HepG2 (cell line): ENCODE measurements around the gene TP53I3. TPM values are rescaled to one million over a fixed set of nuclear protein-coding genes. Genes with fewer than 3 reads are reported as not detected.
A peak's percentile ranks its signal among the peaks of the same experiment; 100 is the strongest.

ENCODE experiments used
- AFF4 ChIP-seq: sonication (generic); formaldehyde crosslinking; IDR thresholded peaks from 2 replicates; pipeline ENCODE4 v1.4.0; 2020; ENCODE audit warnings: missing genetic modification reagents
- EHMT2 ChIP-seq: fragments of 200-600 bp; sonication (generic); IDR thresholded peaks from 2 replicates; pipeline ENCODE4 v1.7.0; 2017; ENCODE audit warnings: antibody characterized with exemption, low read depth, low read length, borderline replicate concordance
- FOXO1 ChIP-seq: sonication (generic); formaldehyde crosslinking; IDR thresholded peaks from 2 replicates; pipeline ENCODE4 v1.4.0; 2020; ENCODE audit warnings: missing genetic modification reagents
- HDAC1 ChIP-seq: sonication (generic); formaldehyde crosslinking; IDR thresholded peaks from 2 replicates; pipeline ENCODE4 v1.5.1; 2020; ENCODE audit warnings: mild to moderate bottlenecking, missing genetic modification reagents
- IKZF5 ChIP-seq: IDR thresholded peaks from 2 replicates; pipeline ENCODE4 v1.6.1; 2018; ENCODE audit warnings: missing genetic modification reagents, mild to moderate bottlenecking, missing compliant biosample characterization
- KLF15 ChIP-seq: sonication (generic); formaldehyde crosslinking; IDR thresholded peaks from 2 replicates; pipeline ENCODE4 v1.8.1; 2023; ENCODE audit warnings: borderline replicate concordance, mild to moderate bottlenecking, inconsistent platforms, missing genetic modification reagents, mixed read lengths
- MATR3 ChIP-seq: sonication (generic); formaldehyde crosslinking; IDR thresholded peaks from 2 replicates; pipeline ENCODE4 v1.4.0; 2020; ENCODE audit warnings: missing genetic modification reagents
- PATZ1 ChIP-seq: sonication (generic); formaldehyde crosslinking; IDR thresholded peaks from 2 replicates; pipeline ENCODE4 v1.4.0; 2020; ENCODE audit warnings: missing genetic modification reagents
- RORA ChIP-seq: sonication (generic); formaldehyde crosslinking; IDR thresholded peaks from 2 replicates; pipeline ENCODE4 v1.5.0; 2020; ENCODE audit warnings: mild to moderate bottlenecking, missing genetic modification reagents, moderate library complexity
- SRY ChIP-seq: sonication (generic); formaldehyde crosslinking; IDR thresholded peaks from 2 replicates; pipeline ENCODE4 v1.8.0; 2022; ENCODE audit warnings: mild to moderate bottlenecking, missing genetic modification reagents
- ZMYM2 ChIP-seq: sonication (generic); formaldehyde crosslinking; IDR thresholded peaks from 2 replicates; pipeline ENCODE4 v1.8.0; 2022; ENCODE audit warnings: mild to moderate bottlenecking, missing genetic modification reagents
- ZNF350 ChIP-seq: sonication (generic); formaldehyde crosslinking; IDR thresholded peaks from 2 replicates; pipeline ENCODE4 v1.4.0; 2020; ENCODE audit warnings: mild to moderate bottlenecking, low read depth, missing genetic modification reagents, borderline replicate concordance
- ZNF468 ChIP-seq: sonication (generic); formaldehyde crosslinking; IDR thresholded peaks from 2 replicates; pipeline ENCODE4 v1.8.0; 2022; ENCODE audit warnings: mild to moderate bottlenecking, moderate library complexity, missing genetic modification reagents
- polyA plus RNA-seq, 8 experiments: library from polyadenylated mRNA; depleted of rRNA in 3 of 8; stranded (reverse) in 7 of 8; unstranded in 1 of 8; fragments of >200 nt; fragmentation: Illumina TruSeq in 4 of 8; extraction: Trizol in 4 of 8; gene quantifications; 2 replicates each; pipeline versions ENCODE4 v1.2.1 to v1.2.3, GENCODE V29; 2011 to 2016; ENCODE audit warnings: low read depth in 4 of 8, missing spikeins in 1 of 8, mixed read lengths in 1 of 8; ENCODE audit not compliant: insufficient read depth in 1 of 8
- total RNA-seq, 5 experiments: library from RNA; depleted of rRNA; stranded (reverse); fragments of >200 nt; fragmentation: Illumina TruSeq; extraction: Trizol; gene quantifications; 2 replicates each; pipeline ENCODE4 v1.2.3, GENCODE V29; 2016; ENCODE audit warnings: low read depth in 1 of 5
- TF ChIP-seq, protein P1 (sequence below): sonication (generic); formaldehyde crosslinking; IDR thresholded peaks from 2 replicates; pipeline ENCODE4 v1.5.0; 2020; ENCODE audit warnings: mild to moderate bottlenecking, missing genetic modification reagents
- TF ChIP-seq, protein P2 (sequence below): sonication (generic); formaldehyde crosslinking; IDR thresholded peaks from 2 replicates; pipeline ENCODE4 v1.4.0; 2020; ENCODE audit warnings: mild to moderate bottlenecking, missing genetic modification reagents, borderline replicate concordance

The TP53I3 gene
- total and polyA plus RNA-seq, 2 of the 13 experiments (the other 11 are each of a cell fraction or from before 2014, with no cell fraction given), result 25.0 to 44.1 TPM

DNA sequence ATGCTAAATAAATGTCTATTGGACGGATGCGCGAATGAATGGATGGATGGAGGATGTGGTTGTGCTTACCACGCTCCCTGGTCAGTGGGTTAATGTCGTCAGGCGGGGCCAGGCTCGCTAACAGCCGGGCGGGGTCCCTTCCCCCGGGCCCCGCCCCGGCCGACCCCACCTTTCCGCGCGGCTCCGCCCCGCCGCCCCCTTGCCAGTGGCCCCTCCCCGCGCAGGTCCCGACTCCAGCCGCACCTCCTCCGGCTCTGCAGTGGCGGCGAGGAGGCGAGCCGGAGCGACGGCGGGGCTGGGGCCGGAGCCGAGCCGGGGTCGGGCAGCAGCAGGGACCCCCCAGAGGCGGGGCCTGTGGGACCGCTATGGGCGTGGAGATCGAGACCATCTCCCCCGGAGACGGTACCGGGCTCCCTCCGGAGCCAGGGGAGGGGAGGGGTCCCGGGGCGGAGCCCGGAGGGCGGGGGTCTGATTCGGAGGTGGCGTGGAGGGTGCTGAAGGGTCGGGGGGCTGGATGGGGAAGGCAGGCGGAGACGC lies 35.1 kb downstream of the TP53I3 start, which contains the start of gene FKBP1B (continued):
- TF ChIP-seq AFF4 (CRISPR knock-in tag) (no peak), IKZF5 (CRISPR knock-in tag) (no peak), ZNF468 (CRISPR knock-in tag) (no peak), EHMT2 (no peak), FOXO1 (CRISPR knock-in tag) (peak; percentile 40; the same call in 1 of the 2 replicates), ZNF350 (CRISPR knock-in tag) (no peak), PATZ1 (peak; percentile 89), ZMYM2 (CRISPR knock-in tag) (no peak), KLF15 (CRISPR knock-in tag) (no peak), HDAC1 (peak; percentile 56; the same call in 1 of the 2 replicates), MATR3 (no peak), SRY (CRISPR knock-in tag) (no peak), RORA (CRISPR knock-in tag) (no peak)
- TF ChIP-seq, protein P1, sequence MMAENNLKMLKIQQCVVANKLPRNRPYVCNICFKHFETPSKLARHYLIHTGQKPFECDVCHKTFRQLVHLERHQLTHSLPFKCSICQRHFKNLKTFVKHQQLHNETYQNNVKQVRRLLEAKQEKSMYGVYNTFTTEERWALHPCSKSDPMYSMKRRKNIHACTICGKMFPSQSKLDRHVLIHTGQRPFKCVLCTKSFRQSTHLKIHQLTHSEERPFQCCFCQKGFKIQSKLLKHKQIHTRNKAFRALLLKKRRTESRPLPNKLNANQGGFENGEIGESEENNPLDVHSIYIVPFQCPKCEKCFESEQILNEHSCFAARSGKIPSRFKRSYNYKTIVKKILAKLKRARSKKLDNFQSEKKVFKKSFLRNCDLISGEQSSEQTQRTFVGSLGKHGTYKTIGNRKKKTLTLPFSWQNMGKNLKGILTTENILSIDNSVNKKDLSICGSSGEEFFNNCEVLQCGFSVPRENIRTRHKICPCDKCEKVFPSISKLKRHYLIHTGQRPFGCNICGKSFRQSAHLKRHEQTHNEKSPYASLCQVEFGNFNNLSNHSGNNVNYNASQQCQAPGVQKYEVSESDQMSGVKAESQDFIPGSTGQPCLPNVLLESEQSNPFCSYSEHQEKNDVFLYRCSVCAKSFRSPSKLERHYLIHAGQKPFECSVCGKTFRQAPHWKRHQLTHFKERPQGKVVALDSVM (CRISPR knock-in tag), result no peak
- TF ChIP-seq, protein P2, sequence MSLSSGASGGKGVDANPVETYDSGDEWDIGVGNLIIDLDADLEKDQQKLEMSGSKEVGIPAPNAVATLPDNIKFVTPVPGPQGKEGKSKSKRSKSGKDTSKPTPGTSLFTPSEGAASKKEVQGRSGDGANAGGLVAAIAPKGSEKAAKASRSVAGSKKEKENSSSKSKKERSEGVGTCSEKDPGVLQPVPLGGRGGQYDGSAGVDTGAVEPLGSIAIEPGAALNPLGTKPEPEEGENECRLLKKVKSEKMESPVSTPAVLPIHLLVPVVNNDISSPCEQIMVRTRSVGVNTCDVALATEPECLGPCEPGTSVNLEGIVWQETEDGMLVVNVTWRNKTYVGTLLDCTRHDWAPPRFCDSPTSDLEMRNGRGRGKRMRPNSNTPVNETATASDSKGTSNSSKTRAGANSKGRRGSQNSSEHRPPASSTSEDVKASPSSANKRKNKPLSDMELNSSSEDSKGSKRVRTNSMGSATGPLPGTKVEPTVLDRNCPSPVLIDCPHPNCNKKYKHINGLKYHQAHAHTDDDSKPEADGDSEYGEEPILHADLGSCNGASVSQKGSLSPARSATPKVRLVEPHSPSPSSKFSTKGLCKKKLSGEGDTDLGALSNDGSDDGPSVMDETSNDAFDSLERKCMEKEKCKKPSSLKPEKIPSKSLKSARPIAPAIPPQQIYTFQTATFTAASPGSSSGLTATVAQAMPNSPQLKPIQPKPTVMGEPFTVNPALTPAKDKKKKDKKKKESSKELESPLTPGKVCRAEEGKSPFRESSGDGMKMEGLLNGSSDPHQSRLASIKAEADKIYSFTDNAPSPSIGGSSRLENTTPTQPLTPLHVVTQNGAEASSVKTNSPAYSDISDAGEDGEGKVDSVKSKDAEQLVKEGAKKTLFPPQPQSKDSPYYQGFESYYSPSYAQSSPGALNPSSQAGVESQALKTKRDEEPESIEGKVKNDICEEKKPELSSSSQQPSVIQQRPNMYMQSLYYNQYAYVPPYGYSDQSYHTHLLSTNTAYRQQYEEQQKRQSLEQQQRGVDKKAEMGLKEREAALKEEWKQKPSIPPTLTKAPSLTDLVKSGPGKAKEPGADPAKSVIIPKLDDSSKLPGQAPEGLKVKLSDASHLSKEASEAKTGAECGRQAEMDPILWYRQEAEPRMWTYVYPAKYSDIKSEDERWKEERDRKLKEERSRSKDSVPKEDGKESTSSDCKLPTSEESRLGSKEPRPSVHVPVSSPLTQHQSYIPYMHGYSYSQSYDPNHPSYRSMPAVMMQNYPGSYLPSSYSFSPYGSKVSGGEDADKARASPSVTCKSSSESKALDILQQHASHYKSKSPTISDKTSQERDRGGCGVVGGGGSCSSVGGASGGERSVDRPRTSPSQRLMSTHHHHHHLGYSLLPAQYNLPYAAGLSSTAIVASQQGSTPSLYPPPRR (CRISPR knock-in tag), result no peak
